AG10803 (cell line): ENCODE results near the gene LAIR1.

ENCODE experiments used
- DNase-seq: peaks from one replicate; pipeline ENCODE4 v3.0.0; 2010; ENCODE audit warnings: low read depth
- H3K4me3 ChIP-seq: 2 replicates; pipeline ENCODE4 v1.5.1; 2011; ENCODE audit warnings: mild to moderate bottlenecking, low read length, control low read depth
- CTCF ChIP-seq: conservative IDR thresholded peaks from 2 replicates; pipeline ENCODE4 v1.5.1; 2011; ENCODE audit warnings: mild to moderate bottlenecking, low read length, control low read depth, inconsistent platforms

Gene LAIR1

GRCh38 chr19:54305141-54305540, 59.6 kb downstream of the LAIR1 start:
- DNase-seq = no peak
- TF ChIP-seq CTCF = no peak
- no peak overlapping the region for H3K4me3 ChIP-seq

GRCh38 chr19:54302257-54302656, 62.5 kb downstream of the LAIR1 start:
- DNase-seq = no peak
- no peak for TF ChIP-seq CTCF
- no peak overlapping the region for H3K4me3 ChIP-seq
